ENCODE results near the gene SHROOM3.

SHROOM3 gene

DNA sequence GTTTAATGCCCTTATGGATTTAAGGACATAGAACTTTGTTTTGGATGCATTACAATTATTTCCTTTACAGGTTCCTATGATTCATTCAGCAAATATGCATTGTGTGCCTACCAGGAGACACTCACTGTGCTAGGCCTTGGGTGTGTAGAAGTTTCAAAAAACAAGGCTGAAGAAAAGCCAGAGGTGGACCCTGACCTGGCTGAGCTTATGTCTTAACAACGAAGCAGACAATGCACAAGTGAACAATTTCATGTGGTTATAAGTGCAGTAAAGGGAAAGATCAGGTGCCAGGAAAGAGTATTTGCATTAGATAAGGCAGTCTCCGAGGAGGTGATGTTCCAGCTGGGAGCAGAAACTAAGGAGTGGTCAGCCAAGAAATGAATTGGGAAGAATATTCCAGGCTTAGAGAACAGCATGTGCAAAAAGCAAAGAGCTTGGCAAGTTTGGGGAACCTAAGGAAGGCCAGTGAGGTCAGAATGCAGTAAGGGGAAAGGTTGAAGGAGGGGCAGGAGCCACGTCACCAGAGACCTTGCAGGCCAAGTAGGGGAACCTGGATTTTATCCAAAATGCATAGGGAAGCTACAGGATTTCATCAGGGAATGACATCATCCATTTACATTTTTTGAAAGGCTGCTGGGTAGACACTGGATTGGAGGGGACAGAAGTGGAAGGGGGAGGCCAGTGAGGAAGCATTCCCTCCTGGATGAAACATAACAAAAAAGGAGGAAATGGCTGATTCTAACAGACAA is 269.3 kb downstream of the SHROOM3 start:
- Histone ChIP-seq H3K27me3 (ENCODE audit: control insufficient read depth, insufficient read depth, low read length) (no peaks in the 10 kb centered on the region), H3K36me3 (ENCODE audit: control insufficient read depth, insufficient read depth, low read length) (no peaks in the 10 kb centered on the region), H3K9me3 (ENCODE audit: control insufficient read depth, insufficient read depth, low read length) (no peaks in the 10 kb centered on the region), H3K9ac (ENCODE audit: low read depth, low read length) (peak overlapping the region; percentile 22; the same call in 1 of the 2 replicates), H3K4me1 (ENCODE audit: control insufficient read depth, insufficient read depth, low read length) (peaks cover 43% of the 10 kb centered on the region), H3K4me3 (ENCODE audit: low read depth, low read length) (no peak overlapping the region), H3K27ac (ENCODE audit: low read depth, low read length) (peak overlapping the region; percentile 64)

DNA sequence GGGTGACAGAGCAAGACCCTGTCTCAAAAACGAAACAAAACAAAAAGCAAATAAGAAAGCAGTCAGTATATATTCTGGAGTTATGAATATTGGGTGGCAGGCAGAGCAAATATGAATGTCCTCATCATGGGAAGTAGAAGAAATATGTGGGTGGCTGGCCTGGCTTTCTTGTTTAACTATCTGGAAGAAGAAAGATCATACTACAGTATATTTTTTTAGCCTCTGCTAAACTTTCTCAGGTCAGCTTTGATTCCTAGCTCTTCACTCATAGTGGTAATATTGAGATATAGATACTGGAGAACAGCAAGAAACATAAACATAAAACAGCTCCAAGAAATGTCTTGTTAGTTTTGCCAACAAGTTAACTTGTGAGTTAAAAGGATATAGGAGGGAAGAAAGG is 270.4 kb downstream of the SHROOM3 start:
- H3K4me3 ChIP-seq (ENCODE audit: low read depth, low read length) = no peak overlapping the region
- no peaks in the 10 kb centered on the region for H3K27me3 ChIP-seq (ENCODE audit: control insufficient read depth, insufficient read depth, low read length)
- H3K36me3 ChIP-seq (ENCODE audit: control insufficient read depth, insufficient read depth, low read length) = peaks cover 7% of the 10 kb centered on the region
- no peak overlapping the region for H3K9ac ChIP-seq (ENCODE audit: low read depth, low read length)
- peaks cover 44% of the 10 kb centered on the region for H3K4me1 ChIP-seq (ENCODE audit: control insufficient read depth, insufficient read depth, low read length)
- no peak overlapping the region for H3K27ac ChIP-seq (ENCODE audit: low read depth, low read length)
- no peaks in the 10 kb centered on the region for H3K9me3 ChIP-seq (ENCODE audit: control insufficient read depth, insufficient read depth, low read length)

DNA sequence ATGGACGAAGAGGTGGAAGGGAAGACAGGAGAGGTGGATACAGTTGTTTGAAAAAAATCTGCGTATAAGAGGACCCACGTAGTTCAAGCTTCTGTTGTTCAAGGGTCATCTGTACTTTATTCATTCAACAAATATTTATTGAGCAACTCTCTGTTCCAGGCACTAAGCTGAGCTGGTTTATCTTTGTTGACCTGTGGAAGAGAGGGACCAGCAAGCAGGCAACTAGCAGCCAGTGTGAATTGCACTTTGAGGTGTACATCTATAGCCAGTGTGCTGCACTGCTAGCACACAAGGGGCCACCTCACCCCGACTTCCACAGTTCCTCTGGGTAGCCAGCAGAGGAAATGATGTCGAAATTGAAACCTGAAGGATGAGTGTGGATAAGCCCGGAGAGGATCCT is 271.6 kb downstream of the SHROOM3 start:
- Histone ChIP-seq H3K27ac (ENCODE audit: low read depth, low read length) (no peak overlapping the region), H3K36me3 (ENCODE audit: control insufficient read depth, insufficient read depth, low read length) (peaks cover 18% of the 10 kb centered on the region), H3K9me3 (ENCODE audit: control insufficient read depth, insufficient read depth, low read length) (no peaks in the 10 kb centered on the region), H3K27me3 (ENCODE audit: control insufficient read depth, insufficient read depth, low read length) (no peaks in the 10 kb centered on the region), H3K4me1 (ENCODE audit: control insufficient read depth, insufficient read depth, low read length) (peaks cover 39% of the 10 kb centered on the region), H3K4me3 (ENCODE audit: low read depth, low read length) (no peak overlapping the region), H3K9ac (ENCODE audit: low read depth, low read length) (no peak overlapping the region)

DNA sequence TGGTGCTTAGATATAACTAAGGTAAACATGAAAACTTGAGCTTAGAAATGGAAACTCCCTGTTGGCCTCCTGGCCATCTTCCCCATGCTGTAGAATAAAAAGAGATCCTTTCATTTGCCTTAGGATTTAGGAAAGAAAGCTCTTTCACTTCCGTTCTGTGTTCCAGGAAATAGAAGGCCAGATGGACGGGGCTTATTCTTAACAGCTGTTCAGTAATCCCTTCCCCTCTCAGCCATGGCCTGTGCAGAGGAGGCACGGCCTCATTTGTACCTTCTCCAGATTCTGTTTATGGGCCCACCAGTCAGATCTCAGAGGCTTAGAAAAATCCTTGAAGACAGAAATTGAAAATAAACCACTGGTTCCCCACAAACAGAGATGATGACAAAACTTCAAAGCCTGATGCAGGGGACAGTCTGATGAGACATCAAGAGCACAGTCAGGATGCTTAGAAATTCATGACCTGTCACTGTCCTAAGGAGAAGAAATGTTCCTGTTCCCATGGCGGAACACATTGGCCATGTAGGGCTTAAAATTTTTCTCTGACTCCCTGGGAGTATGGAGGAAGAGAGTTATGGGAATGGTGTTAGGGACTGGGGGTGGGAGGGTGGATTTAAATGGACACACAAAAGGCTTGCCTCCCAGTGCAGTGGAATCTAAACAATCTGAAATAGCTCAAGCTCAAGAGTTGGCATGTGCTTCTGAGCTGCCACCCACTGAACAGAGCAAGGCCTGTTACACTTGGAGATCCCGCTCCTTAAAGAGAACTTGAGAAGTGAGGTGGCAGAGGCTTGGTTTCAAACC is 274.1 kb downstream of the SHROOM3 start:
- Histone ChIP-seq H3K4me3 (ENCODE audit: low read depth, low read length) (no peak overlapping the region), H3K9me3 (ENCODE audit: control insufficient read depth, insufficient read depth, low read length) (no peaks in the 10 kb centered on the region), H3K4me1 (ENCODE audit: control insufficient read depth, insufficient read depth, low read length) (peaks cover 13% of the 10 kb centered on the region), H3K9ac (ENCODE audit: low read depth, low read length) (no peak overlapping the region), H3K27ac (ENCODE audit: low read depth, low read length) (no peak overlapping the region), H3K27me3 (ENCODE audit: control insufficient read depth, insufficient read depth, low read length) (no peaks in the 10 kb centered on the region), H3K36me3 (ENCODE audit: control insufficient read depth, insufficient read depth, low read length) (peaks cover 38% of the 10 kb centered on the region)

DNA sequence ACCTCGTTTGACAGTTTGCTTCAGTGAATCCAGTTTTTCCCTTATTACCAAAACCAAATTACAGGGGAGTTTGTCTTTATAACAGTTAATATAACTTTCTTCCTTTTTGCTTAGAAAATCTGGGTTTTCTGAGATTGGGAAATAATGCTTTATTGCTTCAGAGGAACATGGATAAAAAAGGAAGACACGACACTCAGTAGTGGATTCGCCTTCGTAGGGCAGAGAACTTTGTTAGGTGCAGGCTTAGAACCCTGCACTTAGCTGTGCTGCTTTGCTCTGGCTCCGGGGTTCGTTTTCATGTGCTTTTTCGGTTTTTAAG is 274.7 kb downstream of the SHROOM3 start:
- H3K27ac ChIP-seq (ENCODE audit: low read depth, low read length) = no peak overlapping the region

DNA sequence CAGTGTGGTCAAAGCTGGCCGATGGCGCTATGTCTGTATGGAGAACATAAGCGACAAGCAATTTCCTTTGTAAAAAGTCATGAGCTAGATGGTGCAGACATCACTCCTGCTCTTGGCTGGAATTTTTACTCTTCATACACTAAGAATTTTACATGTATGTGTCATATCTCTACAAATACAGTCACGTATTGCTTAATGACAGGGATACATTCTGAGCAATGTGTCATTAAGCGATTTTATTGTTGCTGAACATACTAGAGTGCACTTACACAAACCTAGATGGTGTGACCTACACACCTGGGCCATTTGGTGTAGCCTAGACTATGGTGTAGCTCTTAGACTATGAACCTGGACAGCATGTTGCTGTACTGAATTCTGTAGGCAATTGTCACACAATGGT is 277.5 kb downstream of the SHROOM3 start:
- H3K9me3 ChIP-seq (ENCODE audit: control insufficient read depth, insufficient read depth, low read length) = no peaks in the 10 kb centered on the region
- no peaks in the 10 kb centered on the region for H3K27me3 ChIP-seq (ENCODE audit: control insufficient read depth, insufficient read depth, low read length)
- H3K9ac ChIP-seq (ENCODE audit: low read depth, low read length) = no peak overlapping the region
- peaks cover 38% of the 10 kb centered on the region for H3K36me3 ChIP-seq (ENCODE audit: control insufficient read depth, insufficient read depth, low read length)
- H3K4me3 ChIP-seq (ENCODE audit: low read depth, low read length) = no peak overlapping the region
- no peak overlapping the region for H3K27ac ChIP-seq (ENCODE audit: low read depth, low read length)
- peaks cover 24% of the 10 kb centered on the region for H3K4me1 ChIP-seq (ENCODE audit: control insufficient read depth, insufficient read depth, low read length)

More for the DNA sequence above, 274.7 kb downstream of the SHROOM3 start:
- Histone ChIP-seq H3K27me3 (ENCODE audit: control insufficient read depth, insufficient read depth, low read length) (no peaks in the 10 kb centered on the region), H3K4me3 (ENCODE audit: low read depth, low read length) (no peak overlapping the region), H3K9ac (ENCODE audit: low read depth, low read length) (no peak overlapping the region), H3K36me3 (ENCODE audit: control insufficient read depth, insufficient read depth, low read length) (peaks cover 38% of the 10 kb centered on the region), H3K9me3 (ENCODE audit: control insufficient read depth, insufficient read depth, low read length) (no peaks in the 10 kb centered on the region), H3K4me1 (ENCODE audit: control insufficient read depth, insufficient read depth, low read length) (peaks cover 9% of the 10 kb centered on the region)

DNA sequence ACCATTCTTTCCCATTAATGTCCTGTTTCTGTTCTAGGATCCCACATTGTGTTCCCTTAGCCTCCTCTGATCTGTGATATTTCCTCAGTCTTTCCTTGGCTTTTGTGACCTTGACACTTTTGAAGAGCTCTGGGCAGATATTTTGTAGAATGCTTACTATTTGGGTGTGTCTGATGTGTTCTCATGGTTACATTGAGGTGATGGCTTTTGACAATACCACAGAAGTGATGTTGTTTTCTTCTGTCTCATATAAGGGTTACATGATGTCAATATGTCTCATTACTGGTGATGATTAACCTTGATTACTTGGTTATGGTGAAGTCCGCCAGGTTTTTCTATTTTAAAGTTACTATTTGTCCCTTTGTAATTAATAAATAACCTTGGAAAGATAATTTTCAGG is 279.2 kb downstream of the SHROOM3 start:
- H3K4me3 ChIP-seq (ENCODE audit: low read depth, low read length) = no peak overlapping the region
- H3K27me3 ChIP-seq (ENCODE audit: control insufficient read depth, insufficient read depth, low read length) = no peaks in the 10 kb centered on the region
- H3K27ac ChIP-seq (ENCODE audit: low read depth, low read length) = no peak overlapping the region
- peaks cover 32% of the 10 kb centered on the region for H3K4me1 ChIP-seq (ENCODE audit: control insufficient read depth, insufficient read depth, low read length)
- H3K9ac ChIP-seq (ENCODE audit: low read depth, low read length) = no peak overlapping the region
- H3K36me3 ChIP-seq (ENCODE audit: control insufficient read depth, insufficient read depth, low read length) = peaks cover 38% of the 10 kb centered on the region
- no peaks in the 10 kb centered on the region for H3K9me3 ChIP-seq (ENCODE audit: control insufficient read depth, insufficient read depth, low read length)

DNA sequence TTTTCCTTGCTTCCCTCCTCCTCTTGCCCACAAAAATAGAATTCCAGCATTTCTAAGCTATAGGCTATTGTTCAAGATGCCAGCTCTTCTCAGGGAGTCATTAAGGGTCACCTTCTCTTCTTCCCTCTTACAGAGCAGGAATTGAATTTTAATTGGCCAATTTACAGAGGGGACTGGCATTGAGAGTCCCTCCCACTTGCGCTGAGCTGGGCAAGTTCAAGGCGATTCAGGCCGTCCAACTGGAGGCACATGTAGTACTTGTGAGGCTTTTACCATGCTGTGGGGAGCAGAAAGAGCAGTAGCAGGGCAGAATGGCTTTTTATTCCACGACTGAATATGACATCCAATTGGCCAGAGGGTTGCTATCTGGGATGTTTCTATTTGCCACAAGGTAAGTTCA is 281.0 kb downstream of the SHROOM3 start:
- no peak overlapping the region for H3K27ac ChIP-seq (ENCODE audit: low read depth, low read length)
- no peak overlapping the region for H3K9ac ChIP-seq (ENCODE audit: low read depth, low read length)
- peaks cover 34% of the 10 kb centered on the region for H3K4me1 ChIP-seq (ENCODE audit: control insufficient read depth, insufficient read depth, low read length)
- no peak overlapping the region for H3K4me3 ChIP-seq (ENCODE audit: low read depth, low read length)
- no peaks in the 10 kb centered on the region for H3K9me3 ChIP-seq (ENCODE audit: control insufficient read depth, insufficient read depth, low read length)
- no peaks in the 10 kb centered on the region for H3K27me3 ChIP-seq (ENCODE audit: control insufficient read depth, insufficient read depth, low read length)
- H3K36me3 ChIP-seq (ENCODE audit: control insufficient read depth, insufficient read depth, low read length) = peaks cover 25% of the 10 kb centered on the region

DNA sequence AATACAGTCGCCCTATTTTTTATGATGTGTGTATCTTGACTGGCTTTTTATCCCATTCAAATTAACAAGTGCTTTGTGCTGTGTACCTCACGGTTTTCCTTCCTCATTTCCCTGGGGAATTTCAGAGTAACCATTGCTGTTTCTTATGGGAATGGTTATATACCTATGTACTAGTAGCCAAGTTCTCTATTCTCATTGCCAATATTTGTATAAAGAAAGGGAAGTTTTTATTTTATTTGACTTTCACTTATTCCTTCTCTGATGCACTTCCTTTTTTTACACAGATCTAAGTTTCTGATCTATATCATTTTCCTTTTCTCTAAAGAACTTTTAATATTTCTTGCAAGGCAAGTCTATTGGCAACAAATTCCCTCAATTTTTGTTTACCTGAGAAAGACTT is 281.6 kb downstream of the SHROOM3 start:
- no peaks in the 10 kb centered on the region for H3K9me3 ChIP-seq (ENCODE audit: control insufficient read depth, insufficient read depth, low read length)
- H3K4me3 ChIP-seq (ENCODE audit: low read depth, low read length) = no peak overlapping the region
- H3K27ac ChIP-seq (ENCODE audit: low read depth, low read length) = no peak overlapping the region

DNA sequence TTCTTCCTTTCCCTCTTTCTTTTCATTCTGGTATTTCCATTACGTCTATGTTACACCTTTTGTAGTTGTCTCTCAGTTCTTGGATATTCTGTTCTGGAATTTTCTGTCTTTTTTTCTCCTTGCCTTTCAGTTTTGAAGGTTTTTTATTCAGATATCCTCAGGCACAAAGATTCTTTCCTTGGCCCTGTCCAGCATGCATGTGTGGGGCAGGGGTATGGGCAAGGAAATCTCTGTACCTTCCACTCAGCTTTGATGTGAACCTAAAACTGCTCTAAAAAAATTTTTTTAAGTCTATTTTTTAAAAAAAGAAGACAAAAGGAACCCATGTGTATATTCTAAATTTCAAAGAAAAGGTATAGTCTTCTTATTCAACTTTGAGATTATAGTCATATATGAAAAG is 282.4 kb downstream of the SHROOM3 start:
- no peaks in the 10 kb centered on the region for H3K27me3 ChIP-seq (ENCODE audit: control insufficient read depth, insufficient read depth, low read length)
- peaks cover 34% of the 10 kb centered on the region for H3K4me1 ChIP-seq (ENCODE audit: control insufficient read depth, insufficient read depth, low read length)
- H3K4me3 ChIP-seq (ENCODE audit: low read depth, low read length) = no peak overlapping the region
- no peak overlapping the region for H3K9ac ChIP-seq (ENCODE audit: low read depth, low read length)
- H3K9me3 ChIP-seq (ENCODE audit: control insufficient read depth, insufficient read depth, low read length) = no peaks in the 10 kb centered on the region
- no peak overlapping the region for H3K27ac ChIP-seq (ENCODE audit: low read depth, low read length)
- H3K36me3 ChIP-seq (ENCODE audit: control insufficient read depth, insufficient read depth, low read length) = peaks cover 11% of the 10 kb centered on the region

More for the DNA sequence above, 281.6 kb downstream of the SHROOM3 start:
- no peaks in the 10 kb centered on the region for H3K27me3 ChIP-seq (ENCODE audit: control insufficient read depth, insufficient read depth, low read length)
- H3K36me3 ChIP-seq (ENCODE audit: control insufficient read depth, insufficient read depth, low read length) = peaks cover 19% of the 10 kb centered on the region
- H3K9ac ChIP-seq (ENCODE audit: low read depth, low read length) = no peak overlapping the region
- peaks cover 34% of the 10 kb centered on the region for H3K4me1 ChIP-seq (ENCODE audit: control insufficient read depth, insufficient read depth, low read length)

DNA sequence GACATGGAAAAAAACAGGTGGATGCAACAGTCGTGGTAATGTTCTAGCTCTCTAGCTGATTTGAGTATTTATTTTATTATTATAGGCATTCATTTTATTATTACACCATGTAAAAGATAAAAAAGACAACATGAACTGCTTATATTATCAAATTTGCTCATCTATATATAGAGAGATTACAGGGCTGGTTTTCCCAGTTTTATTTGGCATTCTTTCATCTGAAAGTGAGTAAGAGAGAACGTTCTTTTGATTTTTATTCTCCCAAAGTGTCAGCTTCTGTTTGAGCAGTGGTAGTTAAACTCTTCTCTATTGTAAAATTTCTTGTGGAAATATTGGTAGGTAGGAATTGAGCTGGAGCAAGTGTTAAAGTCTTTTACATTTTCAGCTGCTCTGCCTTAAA is 283.0 kb downstream of the SHROOM3 start:
- H3K9ac ChIP-seq (ENCODE audit: low read depth, low read length) = no peak overlapping the region
- H3K4me3 ChIP-seq (ENCODE audit: low read depth, low read length) = no peak overlapping the region
- no peaks in the 10 kb centered on the region for H3K27me3 ChIP-seq (ENCODE audit: control insufficient read depth, insufficient read depth, low read length)
- H3K36me3 ChIP-seq (ENCODE audit: control insufficient read depth, insufficient read depth, low read length) = 0 out of 2 replicates have a peak, but pooled peaks cover 6% of the 10 kb centered on the region
- peaks cover 36% of the 10 kb centered on the region for H3K4me1 ChIP-seq (ENCODE audit: control insufficient read depth, insufficient read depth, low read length)
- H3K9me3 ChIP-seq (ENCODE audit: control insufficient read depth, insufficient read depth, low read length) = no peaks in the 10 kb centered on the region
- no peak overlapping the region for H3K27ac ChIP-seq (ENCODE audit: low read depth, low read length)

Measured in HUES48 (cell line).